GM19043 (cell line): ENCODE data around the gene S100A13.
"Not testable (repeated sequence)": the region's sequence is repeated elsewhere in the genome, so short reads cannot be mapped to it uniquely, and the experiment has no call there.

Experiments
- ATAC-seq: cut with Tn5 transposase; IDR thresholded peaks from one replicate; pipeline ENCODE4 v1.9.1; 2021; ENCODE audit warnings: low read depth; ENCODE audit not compliant: unreplicated experiment

S100A13 gene

GRCh38 chr1:153575497-153575896 lies 51.8 kb downstream of the S100A13 start:
- not testable (repeated sequence) for ATAC-seq

- ATAC-seq, result not testable (repeated sequence)
These were observed 52.2 kb downstream of the S100A13 start for GRCh38 chr1:153575081-153575491.

- no peak for ATAC-seq
These were observed 54.0 kb downstream of the S100A13 start for GRCh38 chr1:153573351-153573750.

DNA sequence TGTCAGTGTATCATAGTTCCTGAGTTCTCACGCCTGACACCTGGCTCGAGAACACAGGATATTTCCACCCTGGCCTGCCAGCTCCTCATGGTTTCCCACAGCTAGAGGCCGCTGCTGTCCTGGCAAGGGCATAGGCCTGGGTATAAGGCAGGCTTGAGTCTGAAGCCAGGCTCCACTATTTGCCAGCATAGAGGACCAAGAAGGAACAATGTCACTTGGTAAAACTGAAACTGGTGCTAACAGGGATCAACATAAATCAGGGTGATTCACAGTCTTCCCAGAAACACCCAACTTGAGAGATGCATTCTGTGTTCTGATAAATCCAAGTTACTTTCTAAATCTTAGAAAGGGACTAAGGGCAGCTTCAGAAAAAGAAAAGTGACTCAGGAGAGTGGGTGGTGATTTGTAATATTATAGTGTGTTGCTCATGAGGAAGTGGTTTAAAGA lies 54.7 kb downstream of the S100A13 start:
- ATAC-seq, result no peak

- no peak for ATAC-seq
These were observed 55.6 kb downstream of the S100A13 start for GRCh38 chr1:153571706-153572105.

GRCh38 chr1:153570874-153571273 lies 56.4 kb downstream of the S100A13 start:
- no peak for ATAC-seq

GRCh38 chr1:153569465-153569864 lies 57.8 kb downstream of the S100A13 start:
- no peak for ATAC-seq
